ENCODE measurements around the gene CPA2.
"Not testable (repeated sequence)": the region's sequence is repeated elsewhere in the genome, so short reads cannot be mapped to it uniquely, and the experiment has no call there.

The CPA2 gene

GRCh38 chr7:130266258-130266960, at the start of gene CPA2:
CPA2 (plus strand) TSS chr7:130266863; CDS start chr7:130266882, 19 bp downstream.
- DNase-seq: no peak

GRCh38 chr7:130218806-130219620, 47.6 kb upstream of the CPA2 start:
- DNase-seq: no peak

GRCh38 chr7:130219871-130220270, 46.8 kb upstream of the CPA2 start:
- no peak for DNase-seq

GRCh38 chr7:130221746-130222145, 44.9 kb upstream of the CPA2 start:
- no peak for DNase-seq

- DNase-seq: no peak
Observed at GRCh38 chr7:130223646-130224045, 43.0 kb upstream of the CPA2 start.

- DNase-seq: no peak
Observed at GRCh38 chr7:130224210-130224609, 42.5 kb upstream of the CPA2 start.

GRCh38 chr7:130224923-130225322, 41.7 kb upstream of the CPA2 start:
- not testable (repeated sequence) for DNase-seq

- no peak for DNase-seq
Observed at GRCh38 chr7:130226333-130226732, 40.3 kb upstream of the CPA2 start.

GRCh38 chr7:130227883-130228575, 38.6 kb upstream of the CPA2 start:
- DNase-seq: no peak

GRCh38 chr7:130228840-130229502, 37.7 kb upstream of the CPA2 start:
- no peak for DNase-seq

- not testable (repeated sequence) for DNase-seq
Observed at GRCh38 chr7:130229981-130230380, 36.7 kb upstream of the CPA2 start.

- DNase-seq: no peak
Observed at GRCh38 chr7:130231792-130232191, 34.9 kb upstream of the CPA2 start.

- no peak for DNase-seq
Observed at GRCh38 chr7:130232209-130232608, 34.5 kb upstream of the CPA2 start.

GRCh38 chr7:130234078-130234477, 32.6 kb upstream of the CPA2 start:
- DNase-seq: no peak

- not testable (repeated sequence) for DNase-seq
Observed at GRCh38 chr7:130236361-130236760, 30.3 kb upstream of the CPA2 start.

- DNase-seq: no peak
Observed at GRCh38 chr7:130240240-130240639, 26.4 kb upstream of the CPA2 start.

- DNase-seq: no peak
Observed at GRCh38 chr7:130242198-130243014, 24.3 kb upstream of the CPA2 start.

- peak; percentile 71 for DNase-seq
Observed at GRCh38 chr7:130243486-130243885, 23.2 kb upstream of the CPA2 start.

GRCh38 chr7:130246491-130246890, 20.2 kb upstream of the CPA2 start:
- DNase-seq: not testable (repeated sequence)

- not testable (repeated sequence) for DNase-seq
Observed at GRCh38 chr7:130248842-130249241, 17.8 kb upstream of the CPA2 start.

- not testable (repeated sequence) for DNase-seq
Observed at GRCh38 chr7:130249626-130250025, 17.0 kb upstream of the CPA2 start.

- DNase-seq: no peak
Observed at GRCh38 chr7:130254555-130254954, 12.1 kb upstream of the CPA2 start.

All from NCI-H446 treated with DMSO at 0.1 percent for 48 hours (cell line).